ENCODE measurements around the gene ABCG2. TPM values are rescaled to one million over a fixed set of nuclear protein-coding genes. Genes with fewer than 3 reads are reported as not detected.

Gene ABCG2
- total RNA-seq, 1 experiment from 2014 or later: 0.44 TPM

DNA sequence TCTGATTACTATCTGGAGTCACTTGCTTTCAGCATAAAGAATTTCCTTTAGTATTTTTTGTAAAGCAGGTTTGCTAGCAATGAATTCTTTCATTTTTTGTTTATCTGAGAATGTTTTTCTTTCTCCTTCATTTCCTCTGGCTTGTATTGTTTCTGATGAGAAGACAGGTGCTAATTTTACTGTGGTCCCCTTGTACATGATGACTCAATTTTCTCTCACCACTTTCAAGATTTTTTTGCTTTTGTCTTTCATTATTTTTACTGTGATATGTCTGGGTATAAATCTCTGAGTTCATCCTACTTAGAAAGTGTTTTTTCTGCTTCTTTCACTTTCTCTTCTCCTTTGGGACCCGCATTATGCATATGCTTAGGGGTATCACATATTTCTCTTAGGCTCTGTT lies 88.4 kb downstream of the ABCG2 start:
- BruUV-seq (replicated peaks): no TSS peak
- no peak overlapping the region for H2AFZ ChIP-seq (ENCODE audit: low read depth, low read length, poor library complexity, severe bottlenecking)
- ChIA-PET CTCF (interaction anchor here (0.6 kb wide), 1 partner anchor 128 kb away, joined by 3 read pairs; no protein-coding TSS in a partner anchor), POLR2A (no interaction called here), RAD21 (ENCODE audit: low non-redundant PET in 1 of 2, low total read pairs in 2 of 2, uncharacterized antibody in 2 of 2, unreplicated experiment in 2 of 2) (no interaction called here)
- intact Hi-C loops (cut with micrococcal nuclease): no loop called here
- no peak overlapping the region for H3K4me3 ChIP-seq (replicated peaks in 1 of 2; ENCODE audit: low read depth in 1 of 2, low read length in 2 of 2)
- H4K20me1 ChIP-seq (ENCODE audit: insufficient read depth): no peaks in the 10 kb centered on the region
- H3K27me3 ChIP-seq (ENCODE audit: insufficient read depth, low read length): no peaks in the 10 kb centered on the region
- no peaks in the 10 kb centered on the region for H3K4me1 ChIP-seq (ENCODE audit: control insufficient read depth in 1 of 2, insufficient read depth in 2 of 2, low read length in 2 of 2)
- no peaks in the 10 kb centered on the region; a peak in 1 of 4 replicates for H3K9me3 ChIP-seq (ENCODE audit: control insufficient read depth in 1 of 2, insufficient read depth in 1 of 2, low read depth in 1 of 2, low read length in 2 of 2)
- TF ChIP-seq EZH2 (IDR thresholded peaks at IDR 0.05) (no peak), TCF7L2 (IDR thresholded peaks at IDR 0.05; ENCODE audit: borderline replicate concordance, extremely low read depth, insufficient read depth, insufficient read length) (no peak), POLR2AphosphoS5 (IDR thresholded peaks at IDR 0.05; ENCODE audit: low read depth, low read length) (no peak), JUND (IDR thresholded peaks at IDR 0.05) (no peak)
- TF ChIP-seq, protein P1, sequence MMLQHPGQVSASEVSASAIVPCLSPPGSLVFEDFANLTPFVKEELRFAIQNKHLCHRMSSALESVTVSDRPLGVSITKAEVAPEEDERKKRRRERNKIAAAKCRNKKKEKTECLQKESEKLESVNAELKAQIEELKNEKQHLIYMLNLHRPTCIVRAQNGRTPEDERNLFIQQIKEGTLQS (IDR thresholded peaks at IDR 0.05): no peak
- TF ChIP-seq, protein P2, sequence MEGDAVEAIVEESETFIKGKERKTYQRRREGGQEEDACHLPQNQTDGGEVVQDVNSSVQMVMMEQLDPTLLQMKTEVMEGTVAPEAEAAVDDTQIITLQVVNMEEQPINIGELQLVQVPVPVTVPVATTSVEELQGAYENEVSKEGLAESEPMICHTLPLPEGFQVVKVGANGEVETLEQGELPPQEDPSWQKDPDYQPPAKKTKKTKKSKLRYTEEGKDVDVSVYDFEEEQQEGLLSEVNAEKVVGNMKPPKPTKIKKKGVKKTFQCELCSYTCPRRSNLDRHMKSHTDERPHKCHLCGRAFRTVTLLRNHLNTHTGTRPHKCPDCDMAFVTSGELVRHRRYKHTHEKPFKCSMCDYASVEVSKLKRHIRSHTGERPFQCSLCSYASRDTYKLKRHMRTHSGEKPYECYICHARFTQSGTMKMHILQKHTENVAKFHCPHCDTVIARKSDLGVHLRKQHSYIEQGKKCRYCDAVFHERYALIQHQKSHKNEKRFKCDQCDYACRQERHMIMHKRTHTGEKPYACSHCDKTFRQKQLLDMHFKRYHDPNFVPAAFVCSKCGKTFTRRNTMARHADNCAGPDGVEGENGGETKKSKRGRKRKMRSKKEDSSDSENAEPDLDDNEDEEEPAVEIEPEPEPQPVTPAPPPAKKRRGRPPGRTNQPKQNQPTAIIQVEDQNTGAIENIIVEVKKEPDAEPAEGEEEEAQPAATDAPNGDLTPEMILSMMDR (IDR thresholded peaks at IDR 0.05 in 2 of 3, conservative IDR thresholded peaks at IDR 0.05 in 1 of 3; ENCODE audit: borderline replicate concordance in 1 of 3, insufficient read depth in 1 of 3, low read depth in 2 of 3, low read length in 2 of 3): no peak
- H3K9ac ChIP-seq (ENCODE audit: low read length): no peak overlapping the region
- no peak for DNase-seq (ENCODE audit: low read depth, low spot score)
- no peak for ATAC-seq
- no peaks in the 10 kb centered on the region for H3K9me2 ChIP-seq (ENCODE audit: insufficient read depth)
- no peak overlapping the region for H3K4me2 ChIP-seq (ENCODE audit: low read length)
- peaks cover 14 to 17% of the 10 kb centered on the region in 2 experiments; a peak in 3 of 4 replicates for H3K36me3 ChIP-seq (ENCODE audit: control insufficient read depth in 1 of 2, insufficient read depth in 2 of 2, low read length in 2 of 2)
- H3K79me2 ChIP-seq (ENCODE audit: insufficient read depth, low read length): no peaks in the 10 kb centered on the region
- H3K27ac ChIP-seq (ENCODE audit: low read depth, low read length): no peak overlapping the region

DNA sequence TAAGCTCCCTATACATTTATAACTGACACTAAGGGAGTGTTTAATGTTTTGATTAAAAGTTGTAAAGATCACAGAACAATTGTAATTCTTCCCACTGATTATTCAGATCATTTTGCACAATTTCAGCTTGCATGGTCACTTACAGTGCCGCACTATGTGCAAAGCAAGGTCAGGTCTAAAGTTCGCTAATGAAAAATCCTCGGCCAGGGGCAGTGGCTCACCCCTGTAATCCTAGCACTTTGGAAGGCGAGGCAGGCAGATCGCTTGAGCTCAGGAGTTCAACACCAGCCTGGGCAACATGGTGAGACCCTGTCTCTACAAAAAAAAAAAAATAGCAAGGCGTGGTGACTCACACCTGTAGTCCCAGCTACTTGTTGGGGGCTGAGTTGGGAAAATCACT lies 94.0 kb downstream of the ABCG2 start:
- ChIA-PET RAD21 (ENCODE audit: low non-redundant PET in 1 of 2, low total read pairs in 2 of 2, uncharacterized antibody in 2 of 2, unreplicated experiment in 2 of 2) (no interaction called here), CTCF (no interaction called here)
- ATAC-seq: no peak

More for the DNA sequence above, 94.0 kb downstream of the ABCG2 start:
- POLR2A ChIA-PET: no interaction called here
- Histone ChIP-seq H3K36me3 (ENCODE audit: control insufficient read depth in 1 of 2, insufficient read depth in 2 of 2, low read length in 2 of 2) (peaks cover 11 to 14% of the 10 kb centered on the region in 2 experiments; a peak in 3 of 4 replicates), H3K27ac (ENCODE audit: low read depth, low read length) (no peak overlapping the region), H3K9me3 (ENCODE audit: control insufficient read depth in 1 of 2, insufficient read depth in 1 of 2, low read depth in 1 of 2, low read length in 2 of 2) (no peaks in the 10 kb centered on the region; a peak in 1 of 4 replicates), H4K20me1 (ENCODE audit: insufficient read depth) (no peaks in the 10 kb centered on the region), H3K27me3 (ENCODE audit: insufficient read depth, low read length) (no peaks in the 10 kb centered on the region), H3K9me2 (ENCODE audit: insufficient read depth) (no peaks in the 10 kb centered on the region), H3K4me1 (ENCODE audit: control insufficient read depth in 1 of 2, insufficient read depth in 2 of 2, low read length in 2 of 2) (no peaks in the 10 kb centered on the region), H3K9ac (ENCODE audit: low read length) (no peak overlapping the region), H3K79me2 (ENCODE audit: insufficient read depth, low read length) (no peaks in the 10 kb centered on the region), H2AFZ (ENCODE audit: low read depth, low read length, poor library complexity, severe bottlenecking) (no peak overlapping the region), H3K4me3 (replicated peaks in 1 of 2; ENCODE audit: low read depth in 1 of 2, low read length in 2 of 2) (no peak overlapping the region), H3K4me2 (ENCODE audit: low read length) (no peak overlapping the region)
- no TSS peak for BruUV-seq (replicated peaks)
- TF ChIP-seq EZH2phosphoT487 (IDR thresholded peaks at IDR 0.05; ENCODE audit: borderline replicate concordance) (no peak), ZFX (IDR thresholded peaks at IDR 0.05) (no peak), ELF1 (IDR thresholded peaks at IDR 0.05; ENCODE audit: borderline replicate concordance, low read depth) (no peak), FOSL1 (IDR thresholded peaks at IDR 0.05; ENCODE audit: low read depth) (no peak), SRF (IDR thresholded peaks at IDR 0.05; ENCODE audit: low read depth) (no peak), EZH2 (IDR thresholded peaks at IDR 0.05) (no peak)
- intact Hi-C loops (cut with micrococcal nuclease): no loop called here
- no peak for DNase-seq (ENCODE audit: low read depth, low spot score)
